ENCODE results near the gene AFF1.

AFF1 gene

DNA sequence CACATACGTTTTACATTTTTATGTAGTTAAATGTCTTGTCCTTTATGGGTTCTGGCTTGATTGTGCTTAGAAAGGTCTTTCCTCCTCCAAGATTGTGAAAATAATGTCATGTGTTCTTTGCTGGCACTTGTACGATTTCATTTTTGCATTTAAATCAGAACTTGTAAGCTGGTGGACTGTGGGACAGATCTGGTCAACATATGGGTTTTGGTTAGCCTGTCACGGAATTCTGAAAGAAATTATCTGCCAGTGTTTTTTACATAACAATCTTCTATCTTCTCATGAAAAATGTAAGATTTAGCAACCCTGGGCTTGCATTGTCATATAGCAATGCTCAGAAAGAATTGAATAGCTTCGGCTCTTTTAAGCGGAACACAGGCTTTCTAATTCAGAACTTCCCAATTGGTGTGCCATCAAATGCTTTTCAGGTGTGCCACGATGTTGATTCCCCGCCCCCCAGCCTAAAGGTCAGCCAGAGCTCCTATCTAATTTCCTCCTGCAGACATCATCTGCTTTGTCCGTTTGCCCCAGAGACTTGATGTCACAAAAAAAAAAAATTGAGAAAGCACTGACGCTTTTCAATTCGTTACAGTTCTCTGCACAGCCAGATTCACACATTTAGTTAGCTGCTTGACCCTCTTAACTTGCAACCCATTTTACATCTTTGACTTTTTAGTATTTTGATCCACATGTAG, 16.2 kb downstream of the AFF1 start:
- no peak for DNase-seq

DNA sequence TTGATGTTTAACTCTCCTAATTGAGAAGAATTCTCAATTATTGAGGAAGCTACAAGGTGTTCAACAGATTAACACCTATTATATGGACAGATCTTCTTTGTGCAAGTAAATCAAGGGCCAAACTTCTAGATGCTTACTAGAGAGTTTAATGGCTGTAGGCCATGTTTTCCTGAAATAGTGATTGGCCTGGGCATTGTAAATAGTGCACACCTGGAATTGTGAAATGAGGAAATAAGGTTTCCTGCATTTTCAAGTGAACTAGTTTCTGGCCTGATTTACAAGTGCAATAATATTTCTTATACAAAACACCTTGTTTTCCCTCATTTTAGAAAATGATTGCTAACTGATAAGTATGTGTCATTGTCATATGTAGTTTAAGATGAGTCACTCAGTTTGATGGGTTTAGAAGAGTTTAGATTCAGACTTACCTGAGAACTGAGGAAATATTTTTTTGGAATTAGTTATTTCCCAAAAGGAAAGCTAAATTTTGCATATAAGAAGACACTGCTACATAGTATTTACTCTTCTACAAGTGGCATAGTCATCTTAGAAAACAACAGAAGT, 21.2 kb downstream of the AFF1 start:
- no peak for DNase-seq

GRCh38 chr4:86957215-86957614, 22.4 kb downstream of the AFF1 start:
- no peak for DNase-seq

- no peak for DNase-seq
Observed at GRCh38 chr4:86959588-86960500, 25.0 kb downstream of the AFF1 start.

DNA sequence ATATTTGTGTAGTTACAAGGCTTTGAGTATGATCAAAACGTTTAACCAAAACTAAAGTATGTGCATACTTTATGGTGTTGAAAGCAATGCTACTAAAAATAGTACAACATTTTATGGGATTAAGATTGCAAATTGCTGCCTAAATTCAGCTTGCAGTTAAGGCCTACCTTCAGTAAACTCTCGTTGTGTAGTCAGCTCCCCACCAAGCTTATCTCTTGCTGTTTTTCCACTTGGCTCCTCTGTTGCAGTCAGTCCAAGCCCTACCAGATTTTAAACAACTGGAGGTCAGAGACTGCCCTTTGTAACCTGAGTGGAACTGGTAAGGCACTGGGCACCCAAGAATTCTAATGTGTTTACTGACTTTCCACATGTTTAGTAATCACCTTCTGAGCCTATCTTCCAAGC, 25.7 kb downstream of the AFF1 start:
- DNase-seq = no peak

- no peak for DNase-seq
Observed at GRCh38 chr4:86961116-86961515, 26.3 kb downstream of the AFF1 start.

GRCh38 chr4:86961605-86962295, 26.9 kb downstream of the AFF1 start:
- DNase-seq = peak; percentile 32

GRCh38 chr4:86963697-86964096, 28.9 kb downstream of the AFF1 start:
- no peak for DNase-seq

DNA sequence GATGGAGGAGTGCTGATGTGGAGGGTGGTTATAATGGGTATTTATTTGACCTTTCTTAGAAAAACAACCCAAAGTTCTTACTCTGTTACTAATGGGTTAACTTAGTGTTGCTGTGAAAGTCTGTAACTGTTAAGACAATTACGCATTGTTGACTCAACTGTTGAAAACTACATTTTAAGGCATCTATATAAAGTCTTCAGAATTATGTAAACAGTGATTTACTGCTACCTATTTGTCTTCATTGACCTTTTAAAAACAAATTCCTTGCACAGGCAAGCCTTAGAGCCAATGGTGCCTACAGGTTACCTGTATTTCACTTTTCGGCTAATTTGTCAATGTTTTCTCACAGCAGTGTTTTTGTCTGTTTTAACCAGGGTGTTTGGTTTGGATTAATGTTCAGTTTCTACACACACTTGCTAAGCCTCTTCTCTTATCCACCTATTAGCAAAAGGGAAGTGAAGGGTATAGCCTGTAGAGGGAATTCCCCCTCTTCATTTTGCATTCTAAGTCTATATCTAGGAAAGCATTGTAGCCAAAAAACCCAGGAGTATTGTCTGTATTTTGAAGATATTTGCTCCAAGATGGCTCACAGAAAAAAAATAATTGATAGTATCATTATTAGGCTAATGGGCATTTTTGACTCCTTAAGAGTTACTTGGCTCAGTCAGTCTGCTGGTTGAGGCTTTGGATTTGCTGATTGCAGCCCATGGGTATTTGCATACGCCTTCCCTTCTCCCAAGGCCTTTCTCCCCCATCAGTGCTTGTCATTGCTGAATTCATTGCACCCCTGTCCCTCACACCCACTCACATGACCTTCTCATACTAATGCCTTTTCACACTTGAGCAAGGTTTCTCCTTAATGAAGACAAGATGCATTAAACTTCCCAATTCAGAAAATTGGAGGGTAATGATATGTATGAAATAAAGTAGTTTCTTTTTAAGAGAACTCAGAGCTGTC, 30.5 kb downstream of the AFF1 start:
- no peak for DNase-seq

DNA sequence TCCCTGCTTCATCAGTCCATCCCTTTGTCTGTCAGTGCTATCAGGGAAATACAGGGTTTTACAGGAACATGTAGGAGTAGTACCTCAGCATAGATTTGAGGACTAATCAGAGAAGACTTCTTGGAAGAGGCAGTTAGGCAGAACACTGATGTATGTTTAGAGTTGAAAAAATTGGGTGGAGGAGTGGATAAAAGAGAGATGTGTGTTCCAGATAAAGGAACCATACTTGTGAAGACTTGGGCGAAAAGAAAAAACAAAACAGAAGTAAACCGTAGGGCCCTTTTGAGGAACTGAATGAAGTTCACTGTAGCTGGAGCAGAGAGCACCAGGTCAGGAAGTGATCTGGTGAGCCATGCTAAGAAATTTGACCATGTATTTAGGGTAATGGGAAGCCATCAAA, 32.3 kb downstream of the AFF1 start:
- DNase-seq = no peak

GRCh38 chr4:86967798-86968197, 33.0 kb downstream of the AFF1 start:
- DNase-seq = no peak

DNA sequence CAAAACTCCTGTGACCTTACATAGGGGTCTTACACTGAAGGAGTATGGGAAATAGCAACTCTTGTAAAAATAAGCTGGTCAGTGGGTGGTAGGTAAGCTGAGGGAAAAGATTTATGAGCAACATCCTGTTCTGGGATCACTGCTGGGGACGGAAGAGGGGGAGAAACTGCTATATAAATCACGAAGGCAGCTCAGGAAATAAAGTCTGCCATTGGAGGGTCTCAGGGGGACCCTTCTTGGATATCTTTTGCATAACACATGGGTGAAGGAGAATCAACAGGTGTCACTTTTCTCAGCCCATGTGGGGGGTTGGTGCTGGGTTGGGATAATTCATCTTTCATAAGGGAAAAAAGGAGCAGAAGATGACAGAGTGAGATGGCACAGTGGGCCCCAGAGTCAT, 33.7 kb downstream of the AFF1 start:
- DNase-seq = no peak

- DNase-seq = no peak
Observed at GRCh38 chr4:86970447-86971354, 35.9 kb downstream of the AFF1 start.

DNA sequence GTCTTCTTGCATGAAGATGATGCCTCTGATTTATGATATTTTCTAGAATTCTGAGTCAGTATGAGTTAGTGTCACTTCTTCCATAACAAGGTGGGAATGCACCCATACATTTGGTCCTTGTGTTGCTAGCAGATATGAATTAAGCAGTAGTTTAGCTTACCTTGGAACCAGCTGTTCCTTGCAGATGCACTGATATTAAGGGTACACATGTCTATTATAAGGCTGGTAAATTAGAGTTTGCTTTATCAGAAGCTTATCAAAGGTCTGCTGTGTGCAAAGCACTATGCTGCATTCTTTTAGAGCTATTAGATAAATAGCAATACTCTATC, 36.5 kb downstream of the AFF1 start:
- DNase-seq = no peak

GRCh38 chr4:86972997-86973396, 38.2 kb downstream of the AFF1 start:
- no peak for DNase-seq

DNA sequence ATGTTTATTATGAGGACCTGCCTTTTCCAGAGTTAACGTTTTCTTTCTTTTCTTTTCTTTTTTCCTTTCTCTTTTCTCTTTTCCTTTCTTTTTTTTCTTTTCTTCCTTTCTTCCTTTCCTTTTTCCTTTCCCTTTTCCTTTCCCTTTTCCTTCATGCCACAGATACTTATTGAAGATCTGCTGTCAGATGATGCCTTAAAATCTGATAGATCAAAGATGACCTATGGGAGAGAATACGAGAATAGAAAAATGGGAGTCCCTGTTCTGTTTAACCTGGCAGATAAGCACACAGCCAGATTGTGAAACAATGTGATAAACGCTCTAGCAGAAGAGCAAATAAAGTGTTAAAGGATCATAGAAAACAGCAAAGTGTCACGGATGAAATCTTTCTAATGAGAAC, 38.9 kb downstream of the AFF1 start:
- no peak for DNase-seq

- DNase-seq = no peak
Observed at GRCh38 chr4:86974551-86974994, 39.8 kb downstream of the AFF1 start.

DNA sequence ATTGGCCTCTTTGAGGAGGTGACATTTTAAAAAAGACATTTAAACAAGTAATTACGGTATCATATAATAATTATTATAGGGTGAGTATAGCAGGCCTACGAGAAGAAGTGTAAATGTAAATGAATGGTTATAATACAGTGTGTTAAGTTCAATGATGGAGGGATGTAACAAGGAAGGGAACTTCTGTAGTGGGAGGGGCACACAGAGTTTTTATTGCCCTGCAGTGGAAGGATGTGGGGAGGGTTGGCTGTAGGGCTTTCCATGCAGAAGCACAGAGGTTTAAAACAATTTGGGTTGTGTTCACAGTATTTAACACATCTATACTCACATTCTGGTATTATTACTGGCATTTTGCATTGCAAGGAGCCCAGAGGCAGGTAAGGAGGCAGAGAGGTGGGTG, 41.1 kb downstream of the AFF1 start:
- DNase-seq = no peak

DNA sequence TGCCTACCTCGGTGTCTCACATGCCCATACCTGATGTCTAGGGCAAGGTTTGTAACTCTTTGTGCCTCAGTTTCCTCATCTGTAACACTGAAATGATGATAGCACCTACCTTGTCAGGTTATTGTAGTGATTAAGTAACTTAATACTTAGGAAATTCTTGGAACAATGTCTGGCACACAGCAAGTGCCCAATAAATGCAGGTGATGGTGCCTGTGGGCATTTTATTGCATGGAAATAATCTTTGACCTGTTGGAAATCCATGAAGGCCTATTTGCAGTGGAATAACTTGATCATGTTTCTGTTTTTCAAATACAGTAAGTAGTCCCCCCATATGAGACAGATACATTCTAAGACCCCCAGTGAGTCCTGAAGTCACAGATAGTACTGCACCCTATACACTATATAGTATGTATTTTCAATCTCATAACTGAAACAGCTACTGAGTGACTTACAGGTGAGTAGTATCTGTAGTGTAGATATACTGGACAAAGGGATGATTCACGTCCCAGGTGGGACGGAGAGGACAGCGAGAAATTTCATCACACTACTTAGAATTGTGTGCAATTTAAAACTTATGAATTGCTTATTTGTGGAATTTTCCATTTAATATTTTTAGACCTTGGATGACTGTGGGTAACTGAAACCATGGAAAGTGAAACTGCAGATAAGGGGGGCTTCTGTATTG, 42.1 kb downstream of the AFF1 start:
- DNase-seq = no peak

GRCh38 chr4:86977621-86978184, 42.9 kb downstream of the AFF1 start:
- no peak for DNase-seq

All from NCI-H1436 treated with DMSO at 0.1 percent for 48 hours (cell line).